ENCODE results near the gene OR11H7. TPM values are rescaled to one million over a fixed set of nuclear protein-coding genes. Genes with fewer than 3 reads are reported as not detected.
"Not testable (repeated sequence)": the region's sequence is repeated elsewhere in the genome, so short reads cannot be mapped to it uniquely, and the experiment has no call there.

Gene OR11H7
- total RNA-seq (not detected), polyA plus RNA-seq (not detected)
- long read RNA-seq, donor 1: 0 reads
- long read RNA-seq, donor 2: 0 reads
- long read RNA-seq, donor 3: 0 reads
- long read RNA-seq, donor 4: 0 reads
- long read RNA-seq, donor 5: 0 reads
- long read RNA-seq, donor 6: 0 reads
- long read RNA-seq, donor 7: 0 reads
- long read RNA-seq, donor 8: 0 reads
- long read RNA-seq, donor 9: 0 reads
- long read RNA-seq, donor 10: 0 reads

DNA sequence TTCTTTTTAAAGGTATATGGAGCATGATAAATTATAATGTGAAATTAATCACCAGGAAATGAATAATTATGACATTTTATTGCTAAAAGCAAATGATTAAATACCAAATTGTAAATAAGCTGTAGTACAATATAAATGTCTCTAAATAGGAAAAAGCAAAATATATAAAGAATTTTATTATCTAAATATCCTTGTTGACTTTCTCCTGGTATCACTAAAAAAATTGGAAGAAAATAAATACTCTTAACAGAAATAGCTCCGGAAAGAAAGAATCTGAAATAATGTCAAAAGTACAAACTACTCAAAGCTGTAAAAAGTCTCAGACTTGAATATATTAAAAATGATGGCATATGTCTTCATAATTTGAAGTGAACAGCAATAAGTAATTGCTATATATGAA is at the start of gene OR11H7:
TSS of gene OR11H7 (plus strand) at position 301 of the 400 bp plus-strand sequence.
- Histone ChIP-seq H3K9me3 (ENCODE audit: control insufficient read depth in 2 of 2, insufficient read depth in 1 of 2, low read length in 1 of 2) (no peaks in the 10 kb centered on the region), H3K36me3 (ENCODE audit: control insufficient read depth in 2 of 2, insufficient read depth in 2 of 2, low read length in 1 of 2) (no peaks in the 10 kb centered on the region), H3K4me1 (ENCODE audit: control insufficient read depth in 2 of 2, insufficient read depth in 2 of 2, low read length in 2 of 2) (no peaks in the 10 kb centered on the region), H3K27me3 (ENCODE audit: control insufficient read depth in 2 of 2, insufficient read depth in 1 of 2, low read length in 1 of 2) (no peaks in the 10 kb centered on the region), H3K27ac (ENCODE audit: low read depth in 1 of 2, low read length in 1 of 2) (no peak within 1 kb of the TSS), H3K4me3 (ENCODE audit: low read length in 2 of 2) (no peak within 1 kb of the TSS)
- no peak for DNase-seq (ENCODE audit: low read depth in 6 of 9, low spot score in 9 of 9)
- 84% methylated on average over 1 of the region's 1 CpG for WGBS

DNA sequence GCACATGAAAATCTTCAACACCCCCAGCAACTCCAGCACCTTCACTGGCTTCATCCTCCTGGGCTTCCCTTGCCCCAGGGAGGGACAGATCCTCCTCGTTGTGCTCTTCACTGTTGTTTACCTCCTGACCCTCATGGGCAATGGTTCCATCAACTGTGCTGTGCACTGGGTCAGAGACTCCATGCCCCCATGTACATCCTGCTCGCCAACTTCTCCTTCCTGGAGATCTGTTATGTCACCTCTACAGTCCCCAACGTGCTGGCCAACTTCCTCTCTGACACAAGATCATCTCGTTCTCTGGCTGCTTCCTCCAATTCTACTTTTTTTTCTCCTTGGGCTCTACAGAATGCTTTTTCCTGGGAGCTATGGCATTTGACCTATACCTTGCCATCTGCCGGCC is 49.6 kb upstream of the OR11H7 start:
- Histone ChIP-seq H3K4me3 (ENCODE audit: low read length in 2 of 2) (no peak overlapping the region), H3K9me3 (ENCODE audit: control insufficient read depth in 2 of 2, insufficient read depth in 1 of 2, low read length in 1 of 2) (peaks cover 0 to 3% of the 10 kb centered on the region in 2 donors), H3K4me1 (ENCODE audit: control insufficient read depth in 2 of 2, insufficient read depth in 2 of 2, low read length in 2 of 2) (no peaks in the 10 kb centered on the region), H3K36me3 (ENCODE audit: control insufficient read depth in 2 of 2, insufficient read depth in 2 of 2, low read length in 1 of 2) (no peaks in the 10 kb centered on the region), H3K27me3 (ENCODE audit: control insufficient read depth in 2 of 2, insufficient read depth in 1 of 2, low read length in 1 of 2) (no peaks in the 10 kb centered on the region), H3K27ac (ENCODE audit: low read depth in 1 of 2, low read length in 1 of 2) (no peak overlapping the region)
- no peak for DNase-seq (ENCODE audit: low read depth in 6 of 9, low spot score in 9 of 9)
- WGBS: 57% methylated on average over 5 of the region's 5 CpGs

DNA sequence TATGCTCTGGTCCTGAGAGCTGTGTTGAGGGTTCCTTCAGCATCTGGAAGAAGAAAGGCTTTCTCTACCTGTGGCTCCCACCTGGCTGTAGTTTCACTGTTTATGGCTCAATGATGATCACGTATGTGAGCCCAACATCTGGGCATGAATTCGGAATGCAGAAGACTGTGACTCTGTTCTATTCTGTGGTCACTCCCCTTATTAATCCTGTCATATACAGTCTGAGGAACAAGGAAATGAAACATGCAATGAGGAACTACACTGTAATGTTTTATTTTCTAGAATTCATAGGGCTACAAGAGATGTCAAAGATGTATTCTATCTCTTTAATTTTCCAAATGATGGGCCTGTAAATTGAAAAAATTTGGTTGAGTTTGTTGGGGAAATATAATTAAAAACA is 48.9 kb upstream of the OR11H7 start:
- no peaks in the 10 kb centered on the region for H3K4me1 ChIP-seq (ENCODE audit: control insufficient read depth in 2 of 2, insufficient read depth in 2 of 2, low read length in 2 of 2)
- H3K27ac ChIP-seq (ENCODE audit: low read depth in 1 of 2, low read length in 1 of 2): no peak overlapping the region
- no peak overlapping the region for H3K4me3 ChIP-seq (ENCODE audit: low read length in 2 of 2)
- WGBS: 82% methylated on average over 2 of the region's 2 CpGs
- no peaks in the 10 kb centered on the region for H3K27me3 ChIP-seq (ENCODE audit: control insufficient read depth in 2 of 2, insufficient read depth in 1 of 2, low read length in 1 of 2)
- H3K36me3 ChIP-seq (ENCODE audit: control insufficient read depth in 2 of 2, insufficient read depth in 2 of 2, low read length in 1 of 2): no peaks in the 10 kb centered on the region
- no peak for DNase-seq (ENCODE audit: low read depth in 6 of 9, low spot score in 9 of 9)
- peaks cover 0 to 3% of the 10 kb centered on the region in 2 donors for H3K9me3 ChIP-seq (ENCODE audit: control insufficient read depth in 2 of 2, insufficient read depth in 1 of 2, low read length in 1 of 2)

DNA sequence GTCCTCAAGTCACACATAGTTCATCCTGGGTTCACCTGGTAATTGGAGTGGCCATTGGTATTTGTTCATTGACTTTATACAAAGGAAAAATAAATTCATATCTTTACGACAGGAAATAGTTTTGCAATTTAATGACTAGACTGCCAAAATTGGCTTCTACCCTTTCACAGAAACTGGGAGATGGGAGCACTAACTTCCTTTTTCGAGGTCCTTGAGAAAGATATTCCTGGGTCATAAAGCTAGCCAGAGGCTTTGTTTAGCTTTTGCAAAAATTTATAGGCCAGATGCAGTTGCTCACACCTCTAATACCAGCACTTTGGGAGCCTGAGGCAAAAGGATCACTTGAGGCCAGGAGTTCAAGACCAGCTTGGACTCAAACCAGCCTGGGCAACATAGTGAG is 48.3 kb upstream of the OR11H7 start:
- no peaks in the 10 kb centered on the region for H3K27me3 ChIP-seq (ENCODE audit: control insufficient read depth in 2 of 2, insufficient read depth in 1 of 2, low read length in 1 of 2)
- no peak overlapping the region for H3K27ac ChIP-seq (ENCODE audit: low read depth in 1 of 2, low read length in 1 of 2)
- H3K4me3 ChIP-seq (ENCODE audit: low read length in 2 of 2): no peak overlapping the region
- H3K4me1 ChIP-seq (ENCODE audit: control insufficient read depth in 2 of 2, insufficient read depth in 2 of 2, low read length in 2 of 2): no peaks in the 10 kb centered on the region
- DNase-seq (ENCODE audit: low read depth in 6 of 9, low spot score in 9 of 9): no peak
- H3K36me3 ChIP-seq (ENCODE audit: control insufficient read depth in 2 of 2, insufficient read depth in 2 of 2, low read length in 1 of 2): no peaks in the 10 kb centered on the region
- peaks cover 0 to 3% of the 10 kb centered on the region in 2 donors for H3K9me3 ChIP-seq (ENCODE audit: control insufficient read depth in 2 of 2, insufficient read depth in 1 of 2, low read length in 1 of 2)
- WGBS: 71% methylated on average over 2 of the region's 2 CpGs

DNA sequence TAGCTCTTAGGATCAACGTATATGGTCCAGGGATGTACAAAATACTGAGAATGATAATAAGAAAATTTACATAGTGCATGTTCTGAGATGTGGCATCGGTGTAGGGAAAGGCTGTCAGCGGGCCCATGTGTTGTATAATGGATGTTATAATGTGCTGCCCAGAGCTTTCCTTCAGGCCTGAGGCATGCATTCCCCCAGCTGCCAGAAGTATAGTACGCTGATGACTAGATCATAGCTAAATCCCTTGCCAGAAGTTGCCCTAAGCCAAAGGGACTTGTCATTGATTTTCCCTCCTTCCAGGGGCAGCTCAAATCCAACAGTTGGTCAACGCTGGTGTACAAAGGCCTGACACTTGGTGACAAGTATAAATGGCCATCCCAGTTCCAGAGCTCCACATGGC is 44.6 kb upstream of the OR11H7 start:
- Histone ChIP-seq H3K27me3 (ENCODE audit: control insufficient read depth in 2 of 2, insufficient read depth in 1 of 2, low read length in 1 of 2) (no peaks in the 10 kb centered on the region), H3K9me3 (ENCODE audit: control insufficient read depth in 2 of 2, insufficient read depth in 1 of 2, low read length in 1 of 2) (no peaks in the 10 kb centered on the region), H3K36me3 (ENCODE audit: control insufficient read depth in 2 of 2, insufficient read depth in 2 of 2, low read length in 1 of 2) (no peaks in the 10 kb centered on the region), H3K4me1 (ENCODE audit: control insufficient read depth in 2 of 2, insufficient read depth in 2 of 2, low read length in 2 of 2) (no peaks in the 10 kb centered on the region), H3K27ac (ENCODE audit: low read depth in 1 of 2, low read length in 1 of 2) (no peak overlapping the region), H3K4me3 (ENCODE audit: low read length in 2 of 2) (no peak overlapping the region)
- WGBS: 58% methylated on average over 5 of the region's 5 CpGs
- DNase-seq (ENCODE audit: low read depth in 6 of 9, low spot score in 9 of 9): no peak

DNA sequence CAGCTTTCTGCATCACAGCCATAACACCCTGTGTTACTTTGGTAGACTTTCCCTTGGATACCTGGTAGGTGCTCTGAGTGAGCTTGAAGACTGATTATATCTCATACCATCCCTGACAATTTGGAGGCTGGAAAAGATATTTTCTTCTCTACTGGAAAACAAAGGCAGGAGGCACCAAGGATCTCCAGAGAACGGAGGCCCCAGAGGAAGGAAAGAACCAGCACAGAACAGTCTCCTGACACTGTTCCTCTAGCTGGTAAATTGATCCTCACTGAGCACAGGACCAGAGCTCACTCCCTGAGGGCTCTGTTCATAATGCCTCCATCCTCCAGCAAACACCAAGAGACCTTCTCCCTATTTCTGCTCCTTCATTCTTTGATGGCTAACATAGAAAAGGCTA is 38.2 kb upstream of the OR11H7 start, which contains the start of gene OR11G2:
TSS of gene OR11G2 (plus strand) at position 301 of the 400 bp plus-strand sequence. CDS start 6,542 bp downstream, outside the sequence.
- 72% methylated on average over 1 of the region's 1 CpG for WGBS

DNA sequence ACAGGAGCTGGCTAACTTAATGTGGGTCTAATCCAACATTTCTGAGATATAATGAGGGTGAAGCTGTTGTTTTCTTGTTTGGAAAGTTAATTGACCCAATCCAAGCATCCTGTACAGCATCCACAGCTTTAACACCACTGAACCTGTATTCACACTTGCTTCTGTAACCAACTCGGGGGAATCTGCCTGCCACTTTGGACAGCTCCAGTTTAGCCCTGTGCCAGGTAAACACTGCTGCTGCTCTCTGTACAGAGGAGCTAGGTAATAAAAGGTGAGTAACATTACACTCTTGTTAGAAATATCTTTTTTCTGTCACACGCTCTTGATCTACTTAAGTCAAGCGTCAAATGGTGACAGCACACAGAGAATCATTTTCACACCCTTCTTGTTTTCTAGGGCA is 37.4 kb upstream of the OR11H7 start:
- Histone ChIP-seq H3K4me3 (ENCODE audit: low read length in 2 of 2) (no peak overlapping the region), H3K9me3 (ENCODE audit: control insufficient read depth in 2 of 2, insufficient read depth in 1 of 2, low read length in 1 of 2) (no peaks in the 10 kb centered on the region), H3K4me1 (ENCODE audit: control insufficient read depth in 2 of 2, insufficient read depth in 2 of 2, low read length in 2 of 2) (no peaks in the 10 kb centered on the region), H3K36me3 (ENCODE audit: control insufficient read depth in 2 of 2, insufficient read depth in 2 of 2, low read length in 1 of 2) (no peaks in the 10 kb centered on the region), H3K27me3 (ENCODE audit: control insufficient read depth in 2 of 2, insufficient read depth in 1 of 2, low read length in 1 of 2) (no peaks in the 10 kb centered on the region), H3K27ac (ENCODE audit: low read depth in 1 of 2, low read length in 1 of 2) (no peak overlapping the region)
- 91% methylated on average over 3 of the region's 3 CpGs for WGBS
- no peak for DNase-seq (ENCODE audit: low read depth in 6 of 9, low spot score in 9 of 9)

More for the DNA sequence above, 38.2 kb upstream of the OR11H7 start, which contains the start of gene OR11G2:
- H3K9me3 ChIP-seq (ENCODE audit: control insufficient read depth in 2 of 2, insufficient read depth in 1 of 2, low read length in 1 of 2): no peaks in the 10 kb centered on the region
- no peak within 1 kb of the TSS for H3K4me3 ChIP-seq (ENCODE audit: low read length in 2 of 2)
- DNase-seq (ENCODE audit: low read depth in 6 of 9, low spot score in 9 of 9): no peak
- H3K4me1 ChIP-seq (ENCODE audit: control insufficient read depth in 2 of 2, insufficient read depth in 2 of 2, low read length in 2 of 2): no peaks in the 10 kb centered on the region
- H3K27me3 ChIP-seq (ENCODE audit: control insufficient read depth in 2 of 2, insufficient read depth in 1 of 2, low read length in 1 of 2): no peaks in the 10 kb centered on the region
- no peaks in the 10 kb centered on the region for H3K36me3 ChIP-seq (ENCODE audit: control insufficient read depth in 2 of 2, insufficient read depth in 2 of 2, low read length in 1 of 2)
- no peak within 1 kb of the TSS for H3K27ac ChIP-seq (ENCODE audit: low read depth in 1 of 2, low read length in 1 of 2)

DNA sequence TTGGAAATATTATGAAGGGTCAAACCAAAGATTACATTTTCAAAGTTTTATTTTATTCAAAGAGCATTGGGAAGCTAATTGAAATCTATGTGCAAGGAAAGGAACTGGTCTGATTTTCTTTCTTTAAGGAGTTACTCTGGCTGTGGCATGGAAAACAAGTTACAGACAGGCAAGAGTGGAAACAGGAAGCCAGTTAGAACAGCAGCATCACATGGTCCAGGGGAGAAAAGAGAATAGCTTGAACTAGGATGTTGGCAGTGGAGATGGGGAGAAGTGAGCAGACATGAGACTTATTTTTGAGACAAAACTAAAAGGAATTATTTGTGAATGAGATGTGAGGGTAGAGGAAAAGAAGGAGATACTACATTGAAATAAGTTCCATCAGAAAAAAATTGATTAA is 34.7 kb upstream of the OR11H7 start:
- Histone ChIP-seq H3K27me3 (ENCODE audit: control insufficient read depth in 2 of 2, insufficient read depth in 1 of 2, low read length in 1 of 2) (no peaks in the 10 kb centered on the region), H3K27ac (ENCODE audit: low read depth in 1 of 2, low read length in 1 of 2) (no peak overlapping the region), H3K4me3 (ENCODE audit: low read length in 2 of 2) (no peak overlapping the region), H3K9me3 (ENCODE audit: control insufficient read depth in 2 of 2, insufficient read depth in 1 of 2, low read length in 1 of 2) (no peaks in the 10 kb centered on the region), H3K36me3 (ENCODE audit: control insufficient read depth in 2 of 2, insufficient read depth in 2 of 2, low read length in 1 of 2) (no peaks in the 10 kb centered on the region), H3K4me1 (ENCODE audit: control insufficient read depth in 2 of 2, insufficient read depth in 2 of 2, low read length in 2 of 2) (no peaks in the 10 kb centered on the region)
- no peak for DNase-seq (ENCODE audit: low read depth in 6 of 9, low spot score in 9 of 9)

DNA sequence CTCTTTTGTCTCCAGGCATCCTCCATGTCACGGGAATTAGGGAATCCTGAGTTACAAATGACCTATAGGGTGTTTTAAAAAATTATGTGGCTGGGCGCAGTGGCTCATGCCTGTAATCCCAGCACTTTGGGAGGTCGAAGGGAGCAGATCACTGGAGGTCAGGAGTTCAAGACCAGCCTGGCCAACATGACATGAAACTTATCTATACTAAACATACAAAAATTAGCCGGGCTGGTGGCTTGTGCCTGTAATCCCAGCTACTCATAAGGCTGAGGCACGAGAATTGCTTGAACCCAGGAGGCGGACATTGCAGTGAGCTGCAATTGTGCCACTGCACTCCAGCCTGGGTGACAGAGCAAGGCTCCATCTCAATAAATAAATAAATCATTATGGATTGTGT is 33.6 kb upstream of the OR11H7 start:
- H3K4me1 ChIP-seq (ENCODE audit: control insufficient read depth in 2 of 2, insufficient read depth in 2 of 2, low read length in 2 of 2); H3K9me3 ChIP-seq (ENCODE audit: control insufficient read depth in 2 of 2, insufficient read depth in 1 of 2, low read length in 1 of 2); H3K27me3 ChIP-seq (ENCODE audit: control insufficient read depth in 2 of 2, insufficient read depth in 1 of 2, low read length in 1 of 2); H3K36me3 ChIP-seq (ENCODE audit: control insufficient read depth in 2 of 2, insufficient read depth in 2 of 2, low read length in 1 of 2); H3K4me3 ChIP-seq (ENCODE audit: low read length in 2 of 2); H3K27ac ChIP-seq (ENCODE audit: low read depth in 1 of 2, low read length in 1 of 2); DNase-seq (ENCODE audit: low read depth in 6 of 9, low spot score in 9 of 9): not testable (repeated sequence)
- WGBS: 77% methylated on average over 6 of the region's 6 CpGs

All from thymus (tissue), 14 donors.